GM18873 (cell line): Measurements from ENCODE around the gene UEVLD.

ENCODE experiments used
- ATAC-seq: cut with Tn5 transposase; IDR thresholded peaks from one replicate; pipeline ENCODE4 v1.9.1; 2021; ENCODE audit warnings: mild to moderate bottlenecking, moderate library complexity, moderate number of reproducible peaks; ENCODE audit not compliant: unreplicated experiment, low FRiP score

UEVLD gene

GRCh38 chr11:18590571-18590970 is 2.0 kb upstream of the UEVLD start:
- no peak for ATAC-seq

DNA sequence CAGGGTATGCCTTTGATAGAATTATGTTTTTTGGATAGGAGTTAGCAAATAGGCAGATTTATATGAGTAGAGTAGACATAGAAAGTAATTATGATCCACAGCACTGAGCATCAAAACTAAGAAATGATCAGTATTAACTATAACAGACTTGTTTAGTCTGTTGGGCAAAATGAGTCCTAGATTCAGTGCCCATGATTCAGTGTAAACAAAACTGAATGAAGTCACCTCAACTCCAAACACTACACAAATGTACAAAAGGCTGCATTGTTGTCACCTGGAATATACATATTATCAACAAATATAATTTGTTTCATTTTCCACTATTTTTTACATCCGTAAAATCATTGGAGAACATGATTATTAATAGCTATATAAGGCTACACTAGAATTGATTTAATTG is 6.7 kb downstream of the UEVLD start:
- ATAC-seq: no peak

DNA sequence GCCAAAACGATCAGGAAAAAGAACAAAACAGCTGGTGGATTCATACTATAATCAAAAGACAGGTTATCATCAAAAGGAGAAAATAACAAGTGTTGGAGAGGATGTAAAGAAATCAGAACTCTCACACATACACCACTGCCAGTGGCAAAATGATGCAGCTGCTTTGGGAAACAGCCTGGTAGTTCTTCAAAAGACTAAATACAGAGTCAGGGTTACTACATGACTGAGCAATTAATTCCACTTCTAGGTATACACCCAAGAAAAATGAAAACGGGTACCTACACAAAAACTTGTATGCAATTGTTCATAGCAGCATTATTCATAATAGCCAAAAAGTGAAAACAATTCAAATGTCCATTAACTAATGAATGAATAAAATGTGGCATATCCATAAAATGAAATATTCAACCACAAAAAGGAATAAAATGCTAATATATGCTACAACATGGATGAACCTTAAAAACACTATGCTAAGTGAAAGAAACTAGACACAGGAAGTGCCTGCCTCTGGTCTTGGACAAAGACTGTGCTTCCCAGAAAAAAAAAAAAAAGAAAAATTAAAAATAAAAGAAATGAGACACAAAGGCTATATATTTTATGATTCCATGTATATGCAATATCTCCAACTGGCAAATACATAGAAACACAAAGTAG is 8.3 kb downstream of the UEVLD start:
- ATAC-seq: no peak

- ATAC-seq: no peak
Measured at GRCh38 chr11:18578975-18579598, 9.4 kb downstream of the UEVLD start.

DNA sequence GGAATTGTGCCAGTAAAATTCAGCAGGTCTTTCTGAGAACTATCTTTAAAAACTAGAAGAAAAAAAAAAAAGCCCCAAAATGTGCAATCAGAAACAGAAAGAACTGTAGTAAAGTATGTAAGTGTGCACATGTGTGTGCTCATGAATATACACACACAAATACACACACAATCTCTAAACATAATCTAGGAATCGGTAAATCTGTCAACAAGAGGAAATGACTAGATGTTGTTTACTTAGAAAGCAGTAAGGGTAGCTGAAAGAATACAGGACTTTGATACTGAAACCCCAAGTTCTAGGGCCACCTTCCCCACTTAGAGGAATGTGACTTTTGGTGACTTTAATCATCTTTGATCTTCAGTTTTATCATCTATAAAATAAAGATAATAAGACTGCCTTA is 13.2 kb downstream of the UEVLD start:
- ATAC-seq: no peak

GRCh38 chr11:18567081-18567480 is 21.5 kb downstream of the UEVLD start:
- ATAC-seq: no peak

- ATAC-seq: no peak
Measured at GRCh38 chr11:18566406-18566805, 22.1 kb downstream of the UEVLD start.

DNA sequence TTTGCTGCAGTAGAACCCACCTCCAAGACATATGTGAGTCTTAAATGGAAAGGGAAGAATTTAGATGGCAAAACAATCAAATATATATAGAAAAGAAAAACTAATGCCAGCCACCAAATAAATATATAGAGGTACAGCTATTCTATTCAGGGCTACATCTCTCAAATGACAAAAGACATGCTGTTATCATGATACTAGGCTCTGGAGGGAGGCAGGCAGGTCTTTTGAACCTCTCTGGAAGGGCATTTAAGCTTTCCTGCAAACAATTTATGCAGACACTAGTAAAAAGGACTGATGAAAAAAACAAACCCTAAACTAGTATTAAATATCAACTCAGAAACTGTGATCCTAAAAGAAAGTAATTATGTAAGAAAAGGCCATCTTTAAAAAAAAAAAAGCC is 24.4 kb downstream of the UEVLD start:
- ATAC-seq: no peak

- ATAC-seq: no peak
Measured at GRCh38 chr11:18563090-18563730, 25.3 kb downstream of the UEVLD start.

GRCh38 chr11:18548001-18548400 is 40.5 kb downstream of the UEVLD start:
- no peak for ATAC-seq

GRCh38 chr11:18540207-18541009 is 48.1 kb downstream of the UEVLD start:
- no peak for ATAC-seq

DNA sequence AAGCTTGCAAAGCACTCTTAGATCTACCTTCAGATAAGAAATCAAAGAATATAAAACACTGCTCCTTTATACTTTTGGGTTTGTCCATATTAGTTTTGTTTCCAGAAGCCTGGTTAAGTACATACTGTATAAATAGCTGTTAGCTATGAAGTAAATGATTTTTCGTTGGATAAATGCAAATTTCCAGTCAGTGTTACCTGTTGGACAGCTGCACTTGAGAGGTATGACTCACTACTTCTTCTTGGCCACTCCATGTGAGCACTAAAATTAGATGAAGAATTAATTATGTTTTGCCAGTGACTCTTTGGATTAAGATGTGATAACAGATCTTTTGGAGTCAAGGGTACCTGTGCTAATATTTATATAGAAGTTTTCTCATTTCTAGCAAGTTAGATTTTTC is 52.3 kb downstream of the UEVLD start:
- no peak for ATAC-seq

GRCh38 chr11:18534245-18534644 is 54.3 kb downstream of the UEVLD start:
- ATAC-seq: no peak

- ATAC-seq: no peak
Measured at GRCh38 chr11:18533365-18533764, 55.2 kb downstream of the UEVLD start.

GRCh38 chr11:18527512-18527911 is 61.0 kb downstream of the UEVLD start:
- no peak for ATAC-seq

- peak; percentile 92 for ATAC-seq
Measured at GRCh38 chr11:18526521-18527296, 61.8 kb downstream of the UEVLD start, which contains the start of gene TSG101. TSS of gene TSG101 (minus strand) at chr11:18526942. CDS start at chr11:18526816, 126 bp downstream.

DNA sequence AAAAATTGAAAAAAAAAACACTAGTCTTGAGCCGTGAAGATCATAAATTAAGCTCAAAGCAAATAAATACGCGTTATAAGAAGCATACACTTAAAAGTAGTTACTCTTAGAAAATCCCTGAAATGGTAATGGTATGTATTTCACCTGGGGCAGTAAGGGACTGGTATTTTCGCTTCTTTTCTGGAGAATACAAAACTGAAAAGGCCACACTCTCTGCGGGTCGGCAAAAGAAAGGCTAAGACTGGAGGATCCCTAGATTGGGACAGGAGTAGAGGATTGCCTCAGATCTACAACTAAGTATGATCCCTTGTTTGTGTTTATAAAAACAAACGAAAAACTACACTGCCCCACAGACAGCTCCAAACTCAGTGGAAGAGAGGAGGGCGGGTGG is 62.4 kb downstream of the UEVLD start:
- ATAC-seq: no peak

DNA sequence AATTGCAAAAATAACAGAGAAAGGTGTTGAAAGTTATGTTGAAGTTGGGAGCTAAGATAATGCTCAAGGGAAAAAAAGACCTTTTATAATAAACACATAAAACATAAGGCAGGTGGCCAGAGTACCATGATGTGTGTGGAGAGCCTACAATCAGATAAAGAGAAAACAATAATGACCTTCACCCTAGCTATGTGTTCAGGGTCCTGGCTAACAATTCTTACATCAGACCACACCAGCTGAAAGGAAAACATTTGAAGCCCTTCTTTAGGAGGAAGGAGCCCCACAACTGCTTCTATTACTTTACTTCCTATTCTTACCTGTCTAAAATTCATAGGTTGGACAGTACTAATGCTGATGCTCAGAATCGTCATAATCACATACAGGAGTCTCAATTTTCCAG is 64.3 kb downstream of the UEVLD start:
- ATAC-seq: no peak

DNA sequence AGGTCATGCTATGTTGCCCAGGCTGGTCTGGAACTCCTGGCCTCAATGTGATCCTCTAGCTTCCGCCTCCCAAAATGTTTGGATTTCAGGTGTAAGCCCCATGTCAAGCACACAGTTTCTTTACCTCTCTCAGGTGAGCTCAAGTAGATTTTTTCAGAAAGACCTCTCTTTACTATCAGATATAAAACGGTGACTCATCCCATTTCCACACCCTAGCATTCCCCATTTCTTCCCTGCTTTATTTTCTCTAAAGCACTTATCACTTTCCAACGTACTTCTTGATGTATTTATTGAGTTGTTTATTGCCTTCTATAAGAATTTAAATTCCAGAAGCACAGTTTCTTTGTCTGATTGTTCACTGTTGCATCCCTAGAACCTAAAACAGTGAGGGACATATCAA is 65.5 kb downstream of the UEVLD start:
- no peak for ATAC-seq

DNA sequence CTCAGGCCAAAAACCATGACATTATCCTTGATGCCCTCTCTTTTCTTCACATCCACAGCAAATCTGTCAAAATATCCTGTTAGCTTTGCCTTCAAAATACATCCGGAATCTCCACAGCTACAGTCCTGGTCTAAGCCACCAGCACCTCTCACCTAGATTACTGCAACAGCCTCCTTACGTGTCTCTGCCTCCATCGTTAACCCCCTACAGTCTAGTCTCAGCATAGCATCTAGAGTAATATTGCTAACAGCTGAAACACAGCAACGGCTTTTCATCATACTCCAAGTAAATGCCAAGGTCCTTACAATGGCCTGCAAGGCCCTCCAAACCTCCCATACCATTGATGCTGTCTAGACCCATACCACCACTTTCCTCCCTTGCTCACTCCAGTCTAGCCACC is 66.1 kb downstream of the UEVLD start:
- ATAC-seq: no peak
